NOMO-1 (cell line): ENCODE measurements around the gene MYH6.

Experiments used
- DNase-seq, 2 experiments: peaks; one replicate each; lab custom pipeline; 2025; ENCODE audit not compliant: unreplicated experiment in 2 of 2; lab: John Stamatoyannopoulos, UW

MYH6 gene

GRCh38 chr14:23379366-23380196 lies 28.5 kb downstream of the MYH6 start:
- peak; percentile 24 to 27 for DNase-seq

GRCh38 chr14:23378612-23379220 lies 29.4 kb downstream of the MYH6 start:
- no peak for DNase-seq

GRCh38 chr14:23377573-23378563 lies 30.2 kb downstream of the MYH6 start:
- no peak for DNase-seq

GRCh38 chr14:23377198-23377550 lies 30.9 kb downstream of the MYH6 start:
- no peak for DNase-seq

- no peak for DNase-seq
Measured at GRCh38 chr14:23376482-23377197, 31.4 kb downstream of the MYH6 start, which contains the start of gene CMTM5. CMTM5 (plus strand) TSS chr14:23377046; CDS start chr14:23377252, 206 bp downstream.

- DNase-seq, result no peak
Measured at GRCh38 chr14:23375527-23376251, 32.4 kb downstream of the MYH6 start.

GRCh38 chr14:23373041-23373440 lies 35.0 kb downstream of the MYH6 start:
- DNase-seq, result no peak

- DNase-seq, result no peak
Measured at GRCh38 chr14:23372509-23372908, 35.6 kb downstream of the MYH6 start, which contains the start of gene IL25. IL25 (plus strand) TSS chr14:23372809.

- no peak for DNase-seq
Measured at GRCh38 chr14:23371865-23372264, 36.2 kb downstream of the MYH6 start.

GRCh38 chr14:23370221-23370620 lies 37.9 kb downstream of the MYH6 start:
- DNase-seq, result no peak

GRCh38 chr14:23366426-23366921 lies 41.6 kb downstream of the MYH6 start:
- DNase-seq, result no peak

GRCh38 chr14:23365732-23366425 lies 42.2 kb downstream of the MYH6 start:
- no peak for DNase-seq

GRCh38 chr14:23365036-23365731 lies 42.9 kb downstream of the MYH6 start, which contains the start of gene EFS:
EFS (minus strand) TSS chr14:23365172; CDS start chr14:23365025, 147 bp downstream.
- no peak for DNase-seq

GRCh38 chr14:23364164-23365035 lies 43.7 kb downstream of the MYH6 start:
- DNase-seq, result no peak

GRCh38 chr14:23362200-23362599 lies 45.9 kb downstream of the MYH6 start:
- no peak for DNase-seq

- DNase-seq, result no peak
Measured at GRCh38 chr14:23361763-23362162, 46.3 kb downstream of the MYH6 start.

- no peak for DNase-seq
Measured at GRCh38 chr14:23361320-23361719, 46.8 kb downstream of the MYH6 start.
